WTC11 (cell line): ENCODE data around the gene ZNF668. TPM values are rescaled to one million over a fixed set of nuclear protein-coding genes. Genes with fewer than 3 reads are reported as not detected.

ENCODE experiments used
- ATAC-seq: fragments of 200-7000 bp; cut with Tn5 transposase; 2 replicates; pipeline ENCODE4 v1.10.0; 2021; ENCODE audit warnings: mild to moderate bottlenecking, moderate library complexity
- CTCF ChIA-PET: fragments of 300-600 bp; sonication (Branson Sonifier 250); formaldehyde crosslinking; loops from one replicate; lab custom pipeline; 2021; ENCODE audit warnings: antibody characterized with exemption; lab: Charles Lee
- POLR2A ChIA-PET: fragments of 350-600 bp; sonication (Branson Sonifier 250); formaldehyde crosslinking; loops from one replicate; lab custom pipeline; 2021; ENCODE audit warnings: antibody characterized with exemption; lab: Charles Lee
- DNase-seq: peaks from one replicate; pipeline ENCODE4 v3.0.0; 2021; ENCODE audit warnings: low spot score
- H3K27ac Mint-ChIP-seq: 2 replicates; pipeline ENCODE4 v1.8.0; 2021; ENCODE audit warnings: mixed read lengths
- H3K27me3 Mint-ChIP-seq: 2 replicates; pipeline ENCODE4 v1.8.0; 2021; ENCODE audit warnings: low read depth, mild to moderate bottlenecking, moderate library complexity, mixed read lengths
- H3K36me3 Mint-ChIP-seq: 2 replicates; pipeline ENCODE4 v1.8.0; 2021; ENCODE audit warnings: mixed read lengths
- H3K4me1 Mint-ChIP-seq: 2 replicates; pipeline ENCODE4 v1.8.0; 2022; ENCODE audit warnings: mixed read lengths
- H3K4me3 Mint-ChIP-seq: 2 replicates; pipeline ENCODE4 v1.8.0; 2021; ENCODE audit warnings: mild to moderate bottlenecking, moderate library complexity, mixed read lengths
- H3K9me3 Mint-ChIP-seq: 2 replicates; pipeline ENCODE4 v1.8.0; 2021; ENCODE audit warnings: mixed read lengths
- CREB1 ChIP-seq: sonication (generic); formaldehyde crosslinking; IDR thresholded peaks from 2 replicates; pipeline ENCODE4 v1.8.0; 2023; ENCODE audit warnings: mild to moderate bottlenecking, missing genetic modification reagents
- ETV6 ChIP-seq: sonication (generic); formaldehyde crosslinking; IDR thresholded peaks from 2 replicates; pipeline ENCODE4 v1.8.1; 2022; ENCODE audit warnings: mild to moderate bottlenecking, missing genetic modification reagents
- FOXP1 ChIP-seq: sonication (generic); formaldehyde crosslinking; IDR thresholded peaks from 2 replicates; pipeline ENCODE4 v1.8.0; 2022; ENCODE audit warnings: missing genetic modification reagents, mild to moderate bottlenecking, moderate library complexity, borderline replicate concordance
- MYBL2 ChIP-seq: sonication (generic); formaldehyde crosslinking; IDR thresholded peaks from 2 replicates; pipeline ENCODE4 v1.8.1; 2023; ENCODE audit warnings: mild to moderate bottlenecking, moderate library complexity, missing genetic modification reagents
- NFATC4 ChIP-seq: fragments of 250-450 bp; sonication (Bioruptor Pico); IDR thresholded peaks from 2 replicates; pipeline ENCODE4 v1.9.0; 2021; ENCODE audit warnings: mild to moderate bottlenecking
- NFE2L1 ChIP-seq: sonication (generic); formaldehyde crosslinking; IDR thresholded peaks from 2 replicates; pipeline ENCODE4 v1.8.1; 2023; ENCODE audit warnings: missing genetic modification reagents
- NFYB ChIP-seq: sonication (generic); formaldehyde crosslinking; conservative IDR thresholded peaks from 2 replicates; pipeline ENCODE4 v1.8.0; 2022; ENCODE audit warnings: low read depth, missing genetic modification reagents
- RELA ChIP-seq: sonication (generic); formaldehyde crosslinking; IDR thresholded peaks from 2 replicates; pipeline ENCODE4 v1.8.1; 2022; ENCODE audit warnings: missing genetic modification reagents, mild to moderate bottlenecking, borderline replicate concordance
- SP1 ChIP-seq: sonication (generic); formaldehyde crosslinking; conservative IDR thresholded peaks from 2 replicates; pipeline ENCODE4 v1.8.1; 2022; ENCODE audit warnings: missing genetic modification reagents
- ZNF423 ChIP-seq: fragments of 250-450 bp; sonication (Bioruptor Pico); IDR thresholded peaks from 2 replicates; pipeline ENCODE4 v2.1.2; 2022; ENCODE audit warnings: mild to moderate bottlenecking, moderate library complexity
- total RNA-seq: library from RNA; stranded (reverse); gene quantifications from 3 replicates; pipeline ENCODE4 v1.2.3, GENCODE V29; 2021
- TF ChIP-seq, protein P1 (sequence below): sonication (generic); formaldehyde crosslinking; IDR thresholded peaks from 2 replicates; pipeline ENCODE4 v1.8.0; 2022; ENCODE audit warnings: missing genetic modification reagents
- TF ChIP-seq, protein P2 (sequence below): sonication (generic); formaldehyde crosslinking; IDR thresholded peaks from 2 replicates; pipeline ENCODE4 v1.8.0; 2023; ENCODE audit warnings: missing genetic modification reagents
- TF ChIP-seq, protein P3 (sequence below): sonication (generic); formaldehyde crosslinking; IDR thresholded peaks from 2 replicates; pipeline ENCODE4 v1.8.1; 2023; ENCODE audit warnings: mild to moderate bottlenecking, missing genetic modification reagents
- TF ChIP-seq, protein P4 (sequence below): sonication (generic); formaldehyde crosslinking; IDR thresholded peaks from 2 replicates; pipeline ENCODE4 v1.8.0; 2022; ENCODE audit warnings: mild to moderate bottlenecking, missing genetic modification reagents
- TF ChIP-seq, protein P5 (sequence below): sonication (generic); formaldehyde crosslinking; conservative IDR thresholded peaks from 2 replicates; pipeline ENCODE4 v1.8.1; 2023; ENCODE audit warnings: mild to moderate bottlenecking, low read depth, missing genetic modification reagents, moderate library complexity
- TF ChIP-seq, protein P6 (sequence below): sonication (generic); formaldehyde crosslinking; IDR thresholded peaks from 2 replicates; pipeline ENCODE4 v1.8.1; 2022; ENCODE audit warnings: mild to moderate bottlenecking, moderate library complexity, missing genetic modification reagents
- TF ChIP-seq, protein P7 (sequence below): sonication (generic); formaldehyde crosslinking; IDR thresholded peaks from 2 replicates; pipeline ENCODE4 v1.8.0; 2022; ENCODE audit warnings: mild to moderate bottlenecking, missing genetic modification reagents

ZNF668 gene
- total RNA-seq, 1 experiment from 2014 or later = 17.3 TPM

DNA sequence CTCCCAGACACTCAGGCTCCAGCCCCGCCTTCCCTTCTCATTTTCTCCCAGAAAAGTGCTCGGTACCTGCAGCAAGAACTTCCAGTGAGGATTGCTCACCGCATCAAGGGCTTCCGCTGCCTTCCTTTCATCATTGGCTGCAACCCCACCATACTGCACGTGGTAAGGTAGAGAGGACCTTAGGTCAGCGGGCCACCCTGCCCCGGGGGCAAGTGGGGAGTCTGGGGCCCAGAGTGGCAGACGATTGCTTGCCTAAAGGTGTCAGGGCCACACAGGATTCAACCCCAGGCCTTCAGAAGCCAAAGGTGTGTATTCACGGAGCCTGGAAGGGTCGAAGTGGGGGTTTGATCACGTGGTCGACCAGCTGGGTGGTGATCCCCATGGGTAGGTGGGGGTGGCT, 35.6 kb upstream of the ZNF668 start (continued):
- TF ChIP-seq, protein P1, sequence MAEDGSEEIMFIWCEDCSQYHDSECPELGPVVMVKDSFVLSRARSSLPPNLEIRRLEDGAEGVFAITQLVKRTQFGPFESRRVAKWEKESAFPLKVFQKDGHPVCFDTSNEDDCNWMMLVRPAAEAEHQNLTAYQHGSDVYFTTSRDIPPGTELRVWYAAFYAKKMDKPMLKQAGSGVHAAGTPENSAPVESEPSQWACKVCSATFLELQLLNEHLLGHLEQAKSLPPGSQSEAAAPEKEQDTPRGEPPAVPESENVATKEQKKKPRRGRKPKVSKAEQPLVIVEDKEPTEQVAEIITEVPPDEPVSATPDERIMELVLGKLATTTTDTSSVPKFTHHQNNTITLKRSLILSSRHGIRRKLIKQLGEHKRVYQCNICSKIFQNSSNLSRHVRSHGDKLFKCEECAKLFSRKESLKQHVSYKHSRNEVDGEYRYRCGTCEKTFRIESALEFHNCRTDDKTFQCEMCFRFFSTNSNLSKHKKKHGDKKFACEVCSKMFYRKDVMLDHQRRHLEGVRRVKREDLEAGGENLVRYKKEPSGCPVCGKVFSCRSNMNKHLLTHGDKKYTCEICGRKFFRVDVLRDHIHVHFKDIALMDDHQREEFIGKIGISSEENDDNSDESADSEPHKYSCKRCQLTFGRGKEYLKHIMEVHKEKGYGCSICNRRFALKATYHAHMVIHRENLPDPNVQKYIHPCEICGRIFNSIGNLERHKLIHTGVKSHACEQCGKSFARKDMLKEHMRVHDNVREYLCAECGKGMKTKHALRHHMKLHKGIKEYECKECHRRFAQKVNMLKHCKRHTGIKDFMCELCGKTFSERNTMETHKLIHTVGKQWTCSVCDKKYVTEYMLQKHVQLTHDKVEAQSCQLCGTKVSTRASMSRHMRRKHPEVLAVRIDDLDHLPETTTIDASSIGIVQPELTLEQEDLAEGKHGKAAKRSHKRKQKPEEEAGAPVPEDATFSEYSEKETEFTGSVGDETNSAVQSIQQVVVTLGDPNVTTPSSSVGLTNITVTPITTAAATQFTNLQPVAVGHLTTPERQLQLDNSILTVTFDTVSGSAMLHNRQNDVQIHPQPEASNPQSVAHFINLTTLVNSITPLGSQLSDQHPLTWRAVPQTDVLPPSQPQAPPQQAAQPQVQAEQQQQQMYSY (CRISPR knock-in tag) = no peak
- TF ChIP-seq, protein P2, sequence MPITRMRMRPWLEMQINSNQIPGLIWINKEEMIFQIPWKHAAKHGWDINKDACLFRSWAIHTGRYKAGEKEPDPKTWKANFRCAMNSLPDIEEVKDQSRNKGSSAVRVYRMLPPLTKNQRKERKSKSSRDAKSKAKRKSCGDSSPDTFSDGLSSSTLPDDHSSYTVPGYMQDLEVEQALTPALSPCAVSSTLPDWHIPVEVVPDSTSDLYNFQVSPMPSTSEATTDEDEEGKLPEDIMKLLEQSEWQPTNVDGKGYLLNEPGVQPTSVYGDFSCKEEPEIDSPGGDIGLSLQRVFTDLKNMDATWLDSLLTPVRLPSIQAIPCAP (CRISPR knock-in tag) = no peak
- TF ChIP-seq, protein P3, sequence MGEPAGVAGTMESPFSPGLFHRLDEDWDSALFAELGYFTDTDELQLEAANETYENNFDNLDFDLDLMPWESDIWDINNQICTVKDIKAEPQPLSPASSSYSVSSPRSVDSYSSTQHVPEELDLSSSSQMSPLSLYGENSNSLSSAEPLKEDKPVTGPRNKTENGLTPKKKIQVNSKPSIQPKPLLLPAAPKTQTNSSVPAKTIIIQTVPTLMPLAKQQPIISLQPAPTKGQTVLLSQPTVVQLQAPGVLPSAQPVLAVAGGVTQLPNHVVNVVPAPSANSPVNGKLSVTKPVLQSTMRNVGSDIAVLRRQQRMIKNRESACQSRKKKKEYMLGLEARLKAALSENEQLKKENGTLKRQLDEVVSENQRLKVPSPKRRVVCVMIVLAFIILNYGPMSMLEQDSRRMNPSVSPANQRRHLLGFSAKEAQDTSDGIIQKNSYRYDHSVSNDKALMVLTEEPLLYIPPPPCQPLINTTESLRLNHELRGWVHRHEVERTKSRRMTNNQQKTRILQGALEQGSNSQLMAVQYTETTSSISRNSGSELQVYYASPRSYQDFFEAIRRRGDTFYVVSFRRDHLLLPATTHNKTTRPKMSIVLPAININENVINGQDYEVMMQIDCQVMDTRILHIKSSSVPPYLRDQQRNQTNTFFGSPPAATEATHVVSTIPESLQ = no peak

DNA sequence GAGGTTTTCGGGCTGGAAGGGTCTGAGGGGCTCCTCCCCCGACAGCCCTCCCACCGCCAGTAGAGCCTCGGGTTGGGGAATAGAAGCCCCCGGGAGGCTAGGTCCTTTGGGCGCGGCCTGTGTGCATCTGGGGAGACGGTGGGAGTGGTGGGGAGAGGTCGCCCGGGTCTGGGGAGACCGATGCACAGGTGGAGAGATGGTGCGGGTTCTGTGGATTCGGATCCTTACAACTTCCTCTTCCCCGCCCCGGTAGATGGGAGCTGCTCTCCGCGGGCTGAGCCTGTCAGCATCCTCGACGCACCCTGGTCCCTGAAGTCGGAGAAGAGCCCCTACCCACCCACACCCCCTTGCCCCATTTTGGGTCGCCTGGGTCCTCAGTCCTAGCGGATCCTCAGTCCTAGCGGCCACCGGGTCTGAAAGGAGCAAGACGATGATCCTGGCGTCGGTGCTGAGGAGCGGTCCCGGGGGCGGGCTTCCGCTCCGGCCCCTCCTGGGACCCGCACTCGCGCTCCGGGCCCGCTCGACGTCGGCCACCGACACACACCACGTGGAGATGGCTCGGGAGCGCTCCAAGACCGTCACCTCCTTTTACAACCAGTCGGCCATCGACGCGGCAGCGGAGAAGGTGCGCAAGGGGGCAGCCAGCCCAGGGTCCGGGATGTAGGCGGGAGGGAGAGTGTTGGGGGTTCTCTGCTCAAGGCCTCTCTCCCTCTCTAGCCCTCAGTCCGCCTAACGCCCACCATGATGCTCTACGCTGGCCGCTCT, 34.9 kb upstream of the ZNF668 start:
- Mint-ChIP-seq H3K27ac (no peak overlapping the region), H3K9me3 (no peaks in the 10 kb centered on the region), H3K4me1 (peaks cover 9% of the 10 kb centered on the region; the same call in 1 of the 2 replicates), H3K36me3 (peaks cover 30% of the 10 kb centered on the region), H3K27me3 (no peaks in the 10 kb centered on the region), H3K4me3 (peak overlapping the region; percentile 74)
- DNase-seq (no peak), ATAC-seq (peak; percentile 9)
- ChIA-PET CTCF (interaction anchor here (0.6 to 3.0 kb wide), 3 partner anchors 9 to 124 kb away, joined by 3 to 9 read pairs (median 4); partner anchors contain the start of genes HSD3B7 and KAT8), POLR2A (interaction anchor here (1.2 kb wide), 1 partner anchor 9 kb away, joined by 4 read pairs; the partner anchor contains the start of gene KAT8)
- TF ChIP-seq NFYB (CRISPR knock-in tag) = no peak
- TF ChIP-seq, protein P4, sequence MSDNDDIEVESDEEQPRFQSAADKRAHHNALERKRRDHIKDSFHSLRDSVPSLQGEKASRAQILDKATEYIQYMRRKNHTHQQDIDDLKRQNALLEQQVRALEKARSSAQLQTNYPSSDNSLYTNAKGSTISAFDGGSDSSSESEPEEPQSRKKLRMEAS (CRISPR knock-in tag) = peak; percentile 58; the same call in 1 of the 2 replicates

DNA sequence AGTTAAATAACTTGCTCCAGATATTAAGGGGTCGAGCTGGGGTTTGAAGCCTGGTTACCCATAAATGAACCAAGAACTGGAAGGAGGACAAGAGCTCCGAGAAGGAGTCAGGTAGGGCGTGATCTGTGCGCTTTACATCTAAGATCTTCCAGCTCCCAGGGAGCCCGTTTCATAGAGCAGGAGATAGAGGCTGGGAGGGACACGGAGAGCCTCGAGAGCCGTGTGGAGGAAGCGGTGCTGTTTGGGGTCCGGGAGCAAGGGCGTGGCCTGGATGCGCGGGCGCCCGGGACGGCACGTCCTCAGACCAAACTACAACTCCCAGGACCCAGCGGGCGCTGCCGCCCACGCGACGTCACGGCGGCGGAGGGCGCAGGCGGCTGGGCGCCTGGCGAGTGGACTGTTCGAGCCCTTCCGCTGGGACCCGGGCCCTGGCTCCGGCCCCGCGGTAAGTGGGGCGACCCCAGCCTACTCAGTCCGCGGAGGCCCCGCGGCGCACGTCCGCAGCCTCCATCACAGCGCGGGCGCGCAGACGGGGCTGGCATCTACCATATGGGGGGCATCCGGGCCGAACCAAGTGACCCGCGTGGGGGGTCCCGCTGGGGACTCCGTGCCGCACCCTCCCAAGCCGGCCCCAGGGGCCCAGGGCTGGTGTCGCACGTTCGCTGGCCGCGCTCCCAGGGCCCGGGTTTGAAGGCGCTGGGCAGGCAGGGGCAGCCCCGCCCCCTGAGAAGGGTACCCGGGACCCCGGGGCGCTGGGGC, 34.2 kb upstream of the ZNF668 start, which contains the start of gene BCKDK:
TSS of gene BCKDK (plus strand) at position 352 of the 759 bp plus-strand sequence. CDS start 838 bp downstream, outside the sequence.
- Mint-ChIP-seq H3K27me3 (peaks cover 4% of the 10 kb centered on the region), H3K4me1 (peaks cover 9% of the 10 kb centered on the region; the same call in 1 of the 2 replicates), H3K27ac (no peak within 1 kb of the TSS), H3K9me3 (no peaks in the 10 kb centered on the region), H3K36me3 (peaks cover 30% of the 10 kb centered on the region), H3K4me3 (peak within 1 kb of the TSS; percentile 74)
- CTCF ChIA-PET = interaction anchor here (1.1 to 3.0 kb wide), 2 partner anchors 34 to 123 kb away, joined by 5 to 9 read pairs; partner anchors contain the start of gene HSD3B7
- peak; percentile 77 for DNase-seq
- peak; percentile 83 for ATAC-seq
- POLR2A ChIA-PET = no interaction called here
- TF ChIP-seq, protein P5, sequence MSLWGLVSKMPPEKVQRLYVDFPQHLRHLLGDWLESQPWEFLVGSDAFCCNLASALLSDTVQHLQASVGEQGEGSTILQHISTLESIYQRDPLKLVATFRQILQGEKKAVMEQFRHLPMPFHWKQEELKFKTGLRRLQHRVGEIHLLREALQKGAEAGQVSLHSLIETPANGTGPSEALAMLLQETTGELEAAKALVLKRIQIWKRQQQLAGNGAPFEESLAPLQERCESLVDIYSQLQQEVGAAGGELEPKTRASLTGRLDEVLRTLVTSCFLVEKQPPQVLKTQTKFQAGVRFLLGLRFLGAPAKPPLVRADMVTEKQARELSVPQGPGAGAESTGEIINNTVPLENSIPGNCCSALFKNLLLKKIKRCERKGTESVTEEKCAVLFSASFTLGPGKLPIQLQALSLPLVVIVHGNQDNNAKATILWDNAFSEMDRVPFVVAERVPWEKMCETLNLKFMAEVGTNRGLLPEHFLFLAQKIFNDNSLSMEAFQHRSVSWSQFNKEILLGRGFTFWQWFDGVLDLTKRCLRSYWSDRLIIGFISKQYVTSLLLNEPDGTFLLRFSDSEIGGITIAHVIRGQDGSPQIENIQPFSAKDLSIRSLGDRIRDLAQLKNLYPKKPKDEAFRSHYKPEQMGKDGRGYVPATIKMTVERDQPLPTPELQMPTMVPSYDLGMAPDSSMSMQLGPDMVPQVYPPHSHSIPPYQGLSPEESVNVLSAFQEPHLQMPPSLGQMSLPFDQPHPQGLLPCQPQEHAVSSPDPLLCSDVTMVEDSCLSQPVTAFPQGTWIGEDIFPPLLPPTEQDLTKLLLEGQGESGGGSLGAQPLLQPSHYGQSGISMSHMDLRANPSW (CRISPR knock-in tag) = no peak
- TF ChIP-seq CREB1 (CRISPR knock-in tag) (no peak), RELA (CRISPR knock-in tag) (peak; percentile 81; the same call in 1 of the 2 replicates), NFE2L1 (CRISPR knock-in tag) (0 out of 2 replicates have a peak, but pooled peaks have one; percentile 57), MYBL2 (CRISPR knock-in tag) (peak; percentile 61; the same call in 1 of the 2 replicates), ETV6 (CRISPR knock-in tag) (peak; percentile 15; the same call in 1 of the 2 replicates), FOXP1 (peak; percentile 65; the same call in 1 of the 2 replicates), NFATC4 (CRISPR knock-in tag) (no peak), SP1 (CRISPR knock-in tag) (peak; percentile 95), ZNF423 (CRISPR knock-in tag) (no peak)
- TF ChIP-seq, protein P2 (CRISPR knock-in tag) = no peak
- TF ChIP-seq, protein P6, sequence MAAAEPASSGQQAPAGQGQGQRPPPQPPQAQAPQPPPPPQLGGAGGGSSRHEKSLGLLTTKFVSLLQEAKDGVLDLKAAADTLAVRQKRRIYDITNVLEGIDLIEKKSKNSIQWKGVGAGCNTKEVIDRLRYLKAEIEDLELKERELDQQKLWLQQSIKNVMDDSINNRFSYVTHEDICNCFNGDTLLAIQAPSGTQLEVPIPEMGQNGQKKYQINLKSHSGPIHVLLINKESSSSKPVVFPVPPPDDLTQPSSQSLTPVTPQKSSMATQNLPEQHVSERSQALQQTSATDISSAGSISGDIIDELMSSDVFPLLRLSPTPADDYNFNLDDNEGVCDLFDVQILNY (CRISPR knock-in tag) = peak; percentile 40; the same call in 1 of the 2 replicates
- TF ChIP-seq, protein P7, sequence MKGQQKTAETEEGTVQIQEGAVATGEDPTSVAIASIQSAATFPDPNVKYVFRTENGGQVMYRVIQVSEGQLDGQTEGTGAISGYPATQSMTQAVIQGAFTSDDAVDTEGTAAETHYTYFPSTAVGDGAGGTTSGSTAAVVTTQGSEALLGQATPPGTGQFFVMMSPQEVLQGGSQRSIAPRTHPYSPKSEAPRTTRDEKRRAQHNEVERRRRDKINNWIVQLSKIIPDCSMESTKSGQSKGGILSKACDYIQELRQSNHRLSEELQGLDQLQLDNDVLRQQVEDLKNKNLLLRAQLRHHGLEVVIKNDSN (CRISPR knock-in tag) = peak; percentile 49; the same call in 1 of the 2 replicates
